Ramos (cell line): ENCODE data around the gene SEMA3C.

ENCODE experiments used
- in situ Hi-C: fragments of 300-500 bp; cut with MboI; formaldehyde crosslinking; loops from one replicate; pipeline ENCODE4 v1.14.3; 2022; ENCODE audit warnings: low sequenced_read_pairs; ENCODE audit not compliant: unreplicated experiment

Gene SEMA3C

GRCh38 chr7:80918909-80919721, at the start of gene SEMA3C:
Gene SEMA3C (minus strand): TSS chr7:80919051. CDS start chr7:80916781, 2,270 bp downstream.
- in situ Hi-C loops, result no loop called here

DNA sequence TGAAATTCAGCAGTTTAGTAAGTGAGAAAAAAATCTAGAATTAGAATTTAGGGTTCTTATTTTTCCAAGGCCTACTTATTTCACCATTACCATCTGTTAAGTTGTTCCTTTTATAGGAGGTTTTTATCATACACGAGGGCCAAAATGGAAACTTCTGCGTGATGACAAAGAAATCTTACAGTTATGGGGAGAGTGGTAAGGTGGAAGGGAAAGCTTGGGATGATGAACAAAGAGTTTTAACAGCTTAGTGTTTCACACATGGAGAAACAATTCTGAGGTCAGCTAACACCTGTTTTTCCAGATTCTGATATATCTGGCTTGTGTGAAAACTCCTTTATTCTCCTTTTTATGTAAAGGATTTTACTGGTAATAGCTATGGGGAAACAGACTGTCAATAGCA, 49.8 kb upstream of the SEMA3C start:
- in situ Hi-C loops, result no loop called here

- in situ Hi-C loops, result no loop called here
These were observed 49.1 kb upstream of the SEMA3C start for GRCh38 chr7:80967917-80968297.

DNA sequence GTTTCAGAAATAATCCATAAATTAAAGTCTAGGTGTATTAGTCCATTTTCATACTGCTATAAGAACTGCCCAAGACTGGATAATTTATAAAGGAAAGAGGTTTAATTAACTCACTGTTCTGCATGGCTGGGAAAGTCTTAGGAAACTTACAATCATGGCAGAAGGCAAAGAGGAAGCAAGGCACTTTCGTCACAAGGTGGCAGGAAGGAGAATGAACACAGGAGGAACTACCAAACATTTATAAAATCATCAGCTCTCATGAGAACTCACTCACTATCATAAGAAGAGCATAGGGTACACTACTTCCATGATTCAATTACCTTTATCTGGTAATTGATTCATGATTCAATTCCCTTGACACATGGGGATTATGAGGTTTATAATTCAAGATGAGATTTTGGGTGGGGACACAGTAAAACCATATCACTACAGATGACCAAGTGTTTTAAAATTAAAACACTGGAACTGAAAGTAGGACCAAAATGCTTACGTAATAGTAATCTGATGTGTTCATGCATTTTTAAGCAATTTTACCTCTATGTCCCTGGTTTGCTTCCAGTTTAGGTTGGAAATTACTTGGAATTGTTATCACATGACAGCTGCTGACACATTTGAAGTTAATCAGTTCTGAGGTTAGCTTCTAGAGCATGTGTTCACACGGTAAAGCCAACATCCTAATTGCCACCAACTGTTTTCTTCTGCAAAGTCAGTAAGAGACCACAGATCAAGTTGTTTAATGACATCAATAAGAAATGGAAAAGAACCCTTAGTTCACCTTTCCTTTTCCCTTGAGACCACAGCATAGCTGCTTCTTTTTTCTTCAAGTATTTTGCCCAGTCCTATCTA, 48.4 kb upstream of the SEMA3C start:
- in situ Hi-C loops, result no loop called here

DNA sequence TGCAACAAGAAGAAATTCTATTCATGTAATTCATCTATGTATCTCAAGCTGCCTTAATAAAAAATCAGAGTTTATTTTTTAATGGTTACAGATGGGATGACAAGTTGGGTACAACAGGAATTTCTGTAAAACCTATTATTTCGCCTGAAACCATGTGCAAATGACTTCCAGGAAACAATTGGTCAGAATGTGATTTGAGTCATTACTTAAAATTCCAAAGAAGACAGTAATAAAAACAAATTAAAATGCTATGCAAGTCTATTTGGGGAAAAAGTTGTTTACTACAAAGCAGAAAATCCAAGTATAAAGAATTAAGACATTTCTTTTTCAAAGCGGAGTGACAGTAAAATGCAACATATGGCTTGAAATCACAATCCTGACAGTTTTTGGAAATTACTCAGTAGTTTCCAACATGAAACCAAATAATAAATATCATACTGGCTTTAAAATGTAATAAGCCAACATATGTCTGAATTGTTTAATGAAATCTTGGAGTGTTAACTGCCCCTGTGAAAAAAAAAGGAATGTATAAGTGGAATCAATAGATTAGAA, 41.5 kb upstream of the SEMA3C start:
- in situ Hi-C loops, result no loop called here

DNA sequence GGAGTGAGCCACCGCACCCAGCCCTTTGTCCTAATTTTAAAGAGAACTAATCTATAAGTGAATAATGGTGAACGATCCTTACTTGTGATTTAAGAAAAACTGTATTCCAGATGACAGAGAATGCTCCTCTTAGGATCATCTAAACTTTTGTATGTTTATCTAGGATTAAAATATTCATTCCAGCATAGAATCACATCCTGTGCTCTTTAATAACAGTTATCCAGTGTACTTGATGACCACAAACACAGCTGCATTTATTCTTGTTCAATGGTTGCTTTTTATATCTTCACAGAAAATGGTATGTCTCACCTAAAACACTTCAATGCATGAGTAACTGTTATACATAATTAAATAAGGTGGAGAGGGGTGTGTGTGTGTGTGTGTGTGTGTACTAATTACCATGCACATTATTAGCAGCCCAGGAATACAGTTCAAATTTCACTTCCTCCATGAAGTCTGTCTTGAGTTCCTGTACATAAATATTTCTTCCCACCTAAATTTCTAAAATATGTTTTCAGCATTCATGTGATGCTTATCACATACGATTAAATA, 38.5 kb upstream of the SEMA3C start:
- in situ Hi-C loops, result no loop called here

- in situ Hi-C loops, result no loop called here
These were observed 35.3 kb upstream of the SEMA3C start for GRCh38 chr7:80954191-80954590.

GRCh38 chr7:80950550-80950967, 31.7 kb upstream of the SEMA3C start:
- in situ Hi-C loops, result no loop called here

DNA sequence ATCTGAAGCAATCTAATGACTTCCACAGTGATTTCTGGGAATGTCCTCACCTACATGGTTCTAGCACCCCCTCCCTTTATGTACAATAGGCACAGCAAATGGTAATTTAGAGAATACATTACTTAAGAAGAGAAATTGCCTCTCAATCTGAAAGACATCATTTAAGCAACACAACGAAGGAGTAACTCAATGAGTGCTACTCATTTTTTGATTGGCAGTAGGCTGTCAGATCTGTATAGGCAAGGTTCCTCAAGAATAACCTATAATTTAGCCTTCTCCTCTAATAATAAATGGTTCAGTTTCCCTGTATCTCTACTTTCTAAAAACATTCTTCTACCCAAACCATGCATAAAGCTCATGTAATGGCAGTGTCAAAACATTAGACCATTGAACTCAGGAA, 30.6 kb upstream of the SEMA3C start:
- in situ Hi-C loops, result no loop called here

GRCh38 chr7:80946858-80947257, 28.0 kb upstream of the SEMA3C start:
- in situ Hi-C loops, result no loop called here

- in situ Hi-C loops, result no loop called here
These were observed 27.1 kb upstream of the SEMA3C start for GRCh38 chr7:80945976-80946375.

GRCh38 chr7:80943342-80943741, 24.5 kb upstream of the SEMA3C start:
- in situ Hi-C loops, result no loop called here

GRCh38 chr7:80942261-80943041, 23.6 kb upstream of the SEMA3C start:
- in situ Hi-C loops, result no loop called here

DNA sequence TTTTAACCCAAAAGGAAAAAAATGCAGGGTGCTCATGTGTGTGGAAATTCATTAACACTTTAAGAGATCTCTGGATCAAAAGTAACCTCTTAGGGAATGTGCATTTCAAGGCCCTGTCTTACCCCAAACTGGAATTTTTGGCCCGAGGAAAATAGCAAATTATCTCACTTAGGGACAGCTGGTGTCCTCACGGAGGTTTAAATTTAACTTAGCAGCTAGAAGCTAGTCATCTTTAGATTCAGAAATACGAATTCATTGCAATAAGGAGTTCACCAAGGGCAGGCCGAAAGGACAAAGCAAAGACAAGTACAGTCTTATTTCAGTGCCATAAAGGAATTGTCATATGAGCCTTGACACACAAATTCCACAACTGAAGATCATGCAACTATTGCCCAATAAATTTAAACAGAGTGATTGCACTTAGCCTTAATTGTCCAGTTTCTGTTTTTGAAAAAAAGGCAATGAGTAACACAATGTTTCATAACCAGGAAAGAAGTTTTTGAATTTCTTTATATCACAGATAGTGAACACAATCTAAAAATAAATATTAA, 22.4 kb upstream of the SEMA3C start:
- in situ Hi-C loops, result no loop called here

GRCh38 chr7:80940539-80941207, 21.8 kb upstream of the SEMA3C start:
- in situ Hi-C loops, result no loop called here

DNA sequence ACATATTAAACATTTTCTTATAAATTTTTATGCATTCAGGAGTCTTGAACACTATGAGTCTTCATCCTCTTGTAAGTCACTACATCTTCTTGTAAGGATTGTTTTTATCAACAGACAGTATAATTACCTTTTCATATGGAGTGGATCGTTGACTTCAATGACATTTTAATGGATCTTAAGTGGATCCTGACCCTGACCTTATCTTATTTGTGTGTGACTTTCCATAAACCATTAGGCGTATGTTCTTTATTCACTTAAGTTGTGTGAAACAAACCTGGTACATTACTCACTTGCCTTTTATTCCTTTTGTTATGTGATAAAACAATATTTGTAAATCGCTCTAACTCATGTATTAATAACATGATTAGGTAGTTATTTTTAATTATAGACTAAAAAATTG, 18.5 kb upstream of the SEMA3C start:
- in situ Hi-C loops, result no loop called here

GRCh38 chr7:80935991-80936780, 17.3 kb upstream of the SEMA3C start:
- in situ Hi-C loops, result no loop called here

- in situ Hi-C loops, result no loop called here
These were observed 15.5 kb upstream of the SEMA3C start for GRCh38 chr7:80934321-80934720.
